Adipocyte (in vitro differentiated cells): ENCODE measurements around the gene SPTBN5.

Source experiments
- DNase-seq: peaks from one replicate; pipeline ENCODE4 v3.0.0-alpha.2; 2015; ENCODE audit warnings: low read depth
- H3K27me3 ChIP-seq: replicated peaks from 2 replicates; pipeline ENCODE4 v1.7.0; 2013; ENCODE audit warnings: mild to moderate bottlenecking, low read length, moderate library complexity; ENCODE audit not compliant: control insufficient read depth, insufficient read depth
- H3K36me3 ChIP-seq: 2 replicates; pipeline ENCODE4 v1.7.0; 2013; ENCODE audit warnings: low read length, mild to moderate bottlenecking, moderate library complexity; ENCODE audit not compliant: control insufficient read depth, insufficient read depth, severe bottlenecking
- H3K4me1 ChIP-seq: 2 replicates; pipeline ENCODE4 v1.7.0; 2013; ENCODE audit warnings: mild to moderate bottlenecking, low read length, moderate library complexity; ENCODE audit not compliant: control insufficient read depth, insufficient read depth
- H3K4me3 ChIP-seq: 2 replicates; pipeline ENCODE4 v1.7.0; 2013; ENCODE audit warnings: mild to moderate bottlenecking, low read length, moderate library complexity
- H3K9ac ChIP-seq: 2 replicates; pipeline ENCODE4 v1.7.0; 2013; ENCODE audit warnings: mild to moderate bottlenecking, low read length, moderate library complexity
- H3K9me3 ChIP-seq: 2 replicates; pipeline ENCODE4 v1.7.0; 2013; ENCODE audit warnings: mild to moderate bottlenecking, low read length, moderate library complexity; ENCODE audit not compliant: control insufficient read depth

Gene SPTBN5

DNA sequence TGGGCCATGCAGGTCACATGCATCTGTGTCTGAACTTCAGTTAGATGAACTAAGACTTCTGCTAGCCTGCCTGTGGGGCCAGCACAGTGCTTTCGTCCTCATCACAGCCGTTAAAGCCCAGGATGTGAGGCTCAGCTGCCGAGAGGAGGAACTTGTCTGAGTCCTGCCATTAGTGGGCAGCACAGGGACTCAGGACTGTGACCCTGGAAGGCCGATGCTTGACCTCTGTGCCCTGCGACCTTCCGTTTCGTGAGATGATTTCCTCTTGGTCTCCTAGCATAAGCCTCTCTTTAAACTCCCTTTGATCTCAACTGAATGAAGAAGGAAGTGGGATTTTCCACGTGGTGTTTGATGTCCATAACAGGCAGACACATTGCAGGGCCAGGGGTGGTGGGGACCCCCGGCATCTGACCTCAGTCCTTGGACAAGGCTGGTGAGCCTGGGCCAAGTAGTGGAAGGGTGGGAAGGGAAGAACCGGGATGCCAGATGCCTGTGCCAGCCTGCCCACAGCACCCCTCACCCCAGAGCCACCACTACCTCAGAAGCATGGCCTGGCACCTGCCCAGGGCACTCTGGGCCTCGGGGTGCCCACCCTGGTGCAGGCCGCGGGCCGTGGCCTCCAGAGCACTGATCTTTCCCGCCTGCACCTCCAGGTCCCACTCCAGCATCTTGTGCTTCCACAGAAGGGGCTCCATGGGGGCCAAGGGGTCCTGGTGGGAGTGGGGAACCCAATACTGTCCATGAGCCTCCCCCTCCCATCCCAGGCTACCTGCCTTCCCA, 33.6 kb downstream of the SPTBN5 start:
- Histone ChIP-seq H3K27me3 (peaks cover 24% of the 10 kb centered on the region), H3K4me3 (no peak overlapping the region), H3K36me3 (no peaks in the 10 kb centered on the region), H3K4me1 (no peaks in the 10 kb centered on the region), H3K9me3 (no peaks in the 10 kb centered on the region), H3K9ac (no peak overlapping the region)
- no peak for DNase-seq

DNA sequence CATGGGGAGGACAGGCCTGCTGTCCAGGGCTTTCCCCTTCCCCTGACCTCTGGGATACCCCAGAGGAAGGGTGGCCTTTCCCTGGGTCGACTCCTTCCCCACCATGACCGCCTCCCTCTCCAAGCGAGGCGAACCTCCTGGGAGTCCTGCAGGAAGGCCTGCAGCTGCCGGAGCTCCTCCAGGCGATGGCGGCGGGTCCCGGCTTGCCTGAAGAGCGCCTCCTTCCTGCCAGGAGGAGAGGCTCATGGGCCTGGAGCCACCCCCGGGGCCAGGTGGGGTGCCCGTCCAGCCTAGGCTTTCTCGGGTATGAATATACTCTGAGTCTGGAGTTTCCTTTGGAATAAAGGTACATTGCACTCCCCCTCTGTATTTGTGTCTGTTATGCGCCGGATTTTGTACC, 35.1 kb downstream of the SPTBN5 start:
- no peaks in the 10 kb centered on the region for H3K9me3 ChIP-seq
- H3K36me3 ChIP-seq: no peaks in the 10 kb centered on the region
- H3K27me3 ChIP-seq: peaks cover 37% of the 10 kb centered on the region
- H3K4me1 ChIP-seq: no peaks in the 10 kb centered on the region
- DNase-seq: no peak
- no peak overlapping the region for H3K4me3 ChIP-seq
- no peak overlapping the region for H3K9ac ChIP-seq

DNA sequence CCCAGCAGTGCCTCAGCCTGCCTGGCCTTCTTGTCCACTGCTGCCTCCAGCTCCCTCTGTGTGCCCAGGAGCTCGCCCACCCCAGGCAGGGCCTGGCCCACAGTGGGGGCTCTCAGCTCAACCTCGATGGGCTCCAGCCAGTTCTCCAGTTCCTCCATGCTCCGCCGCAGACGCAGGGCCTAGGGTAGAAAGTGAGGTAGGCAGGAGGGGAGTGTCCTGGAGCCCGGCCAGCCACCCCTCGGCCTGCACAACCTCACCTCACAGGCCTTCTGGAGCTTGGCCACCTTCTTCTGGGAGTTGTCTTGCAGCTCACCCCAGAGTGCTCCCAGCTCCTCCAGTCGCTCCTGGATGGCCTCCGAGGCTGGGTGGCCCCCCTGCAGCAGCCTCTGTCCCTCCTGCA, 36.5 kb downstream of the SPTBN5 start:
- no peaks in the 10 kb centered on the region for H3K9me3 ChIP-seq
- H3K4me3 ChIP-seq: no peak overlapping the region
- H3K36me3 ChIP-seq: no peaks in the 10 kb centered on the region
- H3K27me3 ChIP-seq: peaks cover 37% of the 10 kb centered on the region
- no peak for DNase-seq
- H3K4me1 ChIP-seq: no peaks in the 10 kb centered on the region
- no peak overlapping the region for H3K9ac ChIP-seq

DNA sequence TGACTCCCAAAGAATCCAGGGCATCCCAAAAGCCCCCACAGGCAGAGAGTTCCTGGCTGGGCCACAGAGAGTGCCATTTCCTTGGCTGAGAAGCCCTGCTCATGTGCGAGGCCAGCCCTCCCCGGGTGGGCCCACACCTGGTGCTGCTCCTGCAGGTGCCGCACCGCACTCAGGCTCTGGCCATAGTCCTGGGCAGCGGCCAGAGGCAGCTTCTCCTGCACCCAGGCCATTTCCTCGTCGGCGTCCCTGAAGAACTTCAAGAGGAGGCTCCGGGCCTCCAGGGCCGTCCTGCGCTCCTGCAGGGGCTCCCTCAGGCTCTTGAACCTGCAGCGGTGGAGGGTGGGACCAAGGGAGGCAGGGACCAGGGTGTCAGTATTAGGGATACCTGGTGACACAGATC, 37.1 kb downstream of the SPTBN5 start:
- no peaks in the 10 kb centered on the region for H3K9me3 ChIP-seq
- no peaks in the 10 kb centered on the region for H3K4me1 ChIP-seq
- no peak overlapping the region for H3K4me3 ChIP-seq
- H3K9ac ChIP-seq: no peak overlapping the region
- no peak for DNase-seq
- H3K27me3 ChIP-seq: peaks cover 39% of the 10 kb centered on the region
- no peaks in the 10 kb centered on the region for H3K36me3 ChIP-seq

DNA sequence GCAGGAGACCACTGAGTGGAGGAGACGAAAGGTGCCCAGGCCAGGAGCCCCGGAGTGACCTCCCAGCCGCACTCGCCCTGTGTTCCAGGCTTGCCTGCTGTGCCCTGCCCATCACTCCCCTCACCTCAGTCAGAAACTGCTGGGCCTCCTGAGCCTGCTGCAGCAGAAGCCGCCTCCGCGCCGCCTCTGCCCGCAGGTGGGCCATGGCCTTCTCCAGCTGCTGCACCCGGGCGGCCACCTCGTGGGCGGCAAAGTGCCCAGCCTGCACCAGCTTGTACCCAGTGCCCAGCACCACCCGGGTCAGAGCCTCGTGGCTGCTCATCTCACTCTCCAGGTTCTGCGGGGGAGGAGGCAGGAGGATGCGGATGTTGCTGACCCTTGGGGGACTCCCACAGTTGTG, 37.6 kb downstream of the SPTBN5 start:
- no peak overlapping the region for H3K4me3 ChIP-seq
- H3K4me1 ChIP-seq: no peaks in the 10 kb centered on the region
- DNase-seq: no peak
- H3K9me3 ChIP-seq: no peaks in the 10 kb centered on the region
- H3K27me3 ChIP-seq: peaks cover 39% of the 10 kb centered on the region
- H3K9ac ChIP-seq: no peak overlapping the region
- H3K36me3 ChIP-seq: no peaks in the 10 kb centered on the region

DNA sequence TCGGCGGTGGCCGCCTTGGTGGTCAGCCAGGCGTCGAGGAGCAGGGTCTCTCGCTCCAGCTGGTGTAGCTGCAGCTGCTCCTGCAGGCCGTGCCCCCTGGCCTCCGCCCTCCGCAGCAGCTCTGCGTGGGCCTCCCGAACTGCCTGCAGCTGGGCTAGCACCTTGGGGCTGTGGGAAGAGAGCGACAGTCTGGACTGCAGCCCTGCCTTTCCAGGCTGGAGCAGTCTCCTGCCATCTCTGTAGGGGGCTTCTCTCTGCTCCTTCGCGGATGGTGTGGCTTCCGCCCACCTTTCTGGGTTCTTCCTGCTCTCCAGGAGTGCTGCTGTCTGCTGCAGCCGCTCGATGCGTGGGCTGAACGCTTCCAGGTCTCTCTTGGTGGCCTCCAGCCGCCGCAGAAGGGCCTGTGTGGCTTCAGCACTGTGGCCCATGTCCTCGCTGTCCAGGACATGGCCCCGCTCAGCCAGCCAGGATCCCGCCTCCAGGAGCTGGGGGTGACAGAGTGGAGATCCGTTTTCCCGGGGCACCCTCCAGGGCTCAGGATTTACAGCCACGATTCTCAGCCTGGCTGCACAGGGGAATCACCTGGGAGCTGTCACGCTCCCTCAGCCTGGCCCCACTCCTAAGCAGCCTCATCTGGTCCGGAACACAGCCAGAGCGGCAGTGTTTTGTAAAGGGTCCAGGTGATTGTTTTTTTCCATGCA, 38.4 kb downstream of the SPTBN5 start:
- Histone ChIP-seq H3K9me3 (no peaks in the 10 kb centered on the region), H3K36me3 (no peaks in the 10 kb centered on the region), H3K27me3 (peaks cover 45% of the 10 kb centered on the region), H3K4me1 (no peaks in the 10 kb centered on the region), H3K9ac (no peak overlapping the region), H3K4me3 (no peak overlapping the region)
- no peak for DNase-seq

DNA sequence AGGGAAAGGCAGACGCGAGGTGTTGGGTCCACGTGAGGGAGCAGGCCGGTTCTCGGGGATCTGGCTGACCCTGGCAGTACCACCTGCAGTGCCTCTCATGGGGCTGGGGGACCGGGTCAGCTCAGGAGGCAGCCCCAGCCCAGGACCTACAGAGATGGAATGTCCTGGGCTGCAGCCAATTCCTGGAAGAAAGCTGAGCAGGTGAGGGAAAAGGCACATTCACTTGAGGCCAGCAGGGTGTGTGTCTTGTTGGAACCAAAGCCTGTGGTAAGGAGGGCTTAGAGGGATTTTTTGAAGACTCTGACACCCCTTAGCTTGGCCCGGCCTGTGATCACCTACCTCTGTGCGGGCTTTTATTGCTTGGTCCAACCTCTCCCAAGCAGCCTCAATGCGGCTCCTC, 39.4 kb downstream of the SPTBN5 start:
- H3K9ac ChIP-seq: no peak overlapping the region
- no peak for DNase-seq
- H3K9me3 ChIP-seq: no peaks in the 10 kb centered on the region
- H3K27me3 ChIP-seq: peaks cover 49% of the 10 kb centered on the region
- no peak overlapping the region for H3K4me3 ChIP-seq
- no peaks in the 10 kb centered on the region for H3K4me1 ChIP-seq
- H3K36me3 ChIP-seq: no peaks in the 10 kb centered on the region

DNA sequence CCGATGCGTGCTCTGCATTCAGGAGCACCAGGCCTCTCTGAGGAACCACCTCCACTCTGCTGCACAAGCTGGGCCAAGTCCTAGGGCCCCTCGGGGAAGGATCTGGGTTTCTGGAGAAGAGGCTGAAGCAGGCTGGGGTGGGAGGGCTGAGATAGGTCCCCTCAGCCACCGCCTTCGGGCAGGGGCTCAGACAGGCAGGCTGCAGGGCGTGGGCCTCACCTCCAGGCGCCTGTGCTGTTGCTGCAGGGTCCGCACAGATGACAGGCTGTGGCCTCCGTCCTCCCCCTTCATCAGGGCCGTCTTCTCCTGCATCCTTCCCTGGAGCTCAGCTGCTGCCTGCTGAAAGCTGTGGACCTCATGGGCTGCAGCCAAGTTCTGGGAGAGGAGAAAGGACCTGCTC, 40.0 kb downstream of the SPTBN5 start:
- Histone ChIP-seq H3K36me3 (peaks cover 1% of the 10 kb centered on the region), H3K9me3 (no peaks in the 10 kb centered on the region), H3K9ac (no peak overlapping the region), H3K4me3 (no peak overlapping the region), H3K4me1 (no peaks in the 10 kb centered on the region), H3K27me3 (peaks cover 53% of the 10 kb centered on the region)
- no peak for DNase-seq

DNA sequence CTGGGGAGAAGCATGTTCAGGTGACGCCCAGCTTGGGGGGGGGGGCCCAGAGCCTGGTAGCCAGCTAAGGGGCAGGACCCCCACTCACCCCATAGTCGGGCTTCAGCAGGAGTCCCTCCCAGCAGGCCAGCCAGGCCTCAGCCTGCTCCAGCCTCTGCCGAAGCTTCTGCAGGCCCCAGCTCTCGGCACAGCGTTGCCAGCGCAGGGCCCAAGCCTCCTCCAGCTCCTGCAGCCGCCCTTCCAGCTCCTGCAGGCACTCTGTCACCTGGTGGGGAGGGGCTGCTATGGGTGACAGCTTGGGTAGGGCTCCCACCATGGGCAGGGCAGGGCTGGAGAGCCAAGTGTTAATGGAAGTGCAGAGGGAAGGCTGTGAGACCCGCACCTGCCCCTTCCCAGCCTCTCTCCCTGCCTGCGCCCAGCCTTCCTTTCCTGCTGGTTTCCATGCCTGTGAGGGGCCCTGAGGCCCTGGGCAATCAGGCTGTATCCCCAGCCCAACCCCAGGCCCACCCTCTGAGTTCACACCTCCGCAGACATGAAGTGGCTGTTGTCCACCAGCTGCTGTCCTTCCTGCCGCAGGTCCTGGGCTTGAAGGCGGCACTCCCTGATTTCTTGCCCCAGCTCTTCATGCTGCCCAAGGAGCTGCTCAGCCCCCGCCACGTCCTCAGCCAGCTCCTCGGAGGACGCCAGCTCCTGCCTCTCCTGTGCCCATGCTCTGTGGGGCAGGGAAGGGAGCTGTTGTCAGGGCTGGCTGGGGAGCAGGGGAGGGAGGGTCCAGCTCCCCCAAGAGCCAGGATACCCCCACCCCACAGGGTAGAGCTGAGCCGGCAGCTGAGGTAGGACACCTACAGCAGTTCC, 40.9 kb downstream of the SPTBN5 start:
- Histone ChIP-seq H3K4me3 (no peak overlapping the region), H3K9me3 (no peaks in the 10 kb centered on the region), H3K9ac (no peak overlapping the region), H3K4me1 (no peaks in the 10 kb centered on the region), H3K27me3 (peaks cover 51% of the 10 kb centered on the region), H3K36me3 (peaks cover 10% of the 10 kb centered on the region)
- no peak for DNase-seq

DNA sequence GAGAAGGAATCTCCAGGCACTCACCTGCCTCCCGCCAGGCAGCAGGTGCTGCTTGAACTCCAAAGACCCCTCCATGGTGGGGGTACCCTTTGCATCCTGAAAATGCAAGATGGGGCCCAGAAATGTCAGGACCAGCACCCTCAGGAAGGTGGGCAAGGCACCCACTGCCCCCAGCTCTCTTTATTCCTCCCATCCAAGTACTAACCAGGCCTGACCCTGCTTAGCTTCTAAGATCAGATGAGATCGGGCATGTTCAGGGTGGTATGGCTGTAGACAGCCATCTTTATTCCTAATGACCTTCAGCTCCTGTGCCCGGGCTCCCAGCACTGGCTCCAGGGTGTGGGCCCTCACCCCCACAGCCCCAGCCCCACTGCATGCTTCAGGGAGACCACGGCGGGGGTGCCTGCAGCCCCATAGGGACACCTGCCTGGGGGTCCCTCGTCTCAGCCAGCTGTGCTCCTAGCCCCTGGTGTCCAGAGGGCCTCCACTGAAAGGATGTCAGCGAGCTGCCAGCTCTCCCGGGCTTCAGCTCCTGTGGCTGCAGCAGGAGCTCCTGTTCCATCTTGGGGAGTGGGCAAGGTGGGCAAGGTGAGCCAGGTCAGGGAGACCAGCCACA, 42.0 kb downstream of the SPTBN5 start:
- Histone ChIP-seq H3K4me1 (no peaks in the 10 kb centered on the region), H3K4me3 (no peak overlapping the region), H3K36me3 (peaks cover 20% of the 10 kb centered on the region), H3K9me3 (no peaks in the 10 kb centered on the region), H3K27me3 (peaks cover 51% of the 10 kb centered on the region), H3K9ac (no peak overlapping the region)
- DNase-seq: no peak

DNA sequence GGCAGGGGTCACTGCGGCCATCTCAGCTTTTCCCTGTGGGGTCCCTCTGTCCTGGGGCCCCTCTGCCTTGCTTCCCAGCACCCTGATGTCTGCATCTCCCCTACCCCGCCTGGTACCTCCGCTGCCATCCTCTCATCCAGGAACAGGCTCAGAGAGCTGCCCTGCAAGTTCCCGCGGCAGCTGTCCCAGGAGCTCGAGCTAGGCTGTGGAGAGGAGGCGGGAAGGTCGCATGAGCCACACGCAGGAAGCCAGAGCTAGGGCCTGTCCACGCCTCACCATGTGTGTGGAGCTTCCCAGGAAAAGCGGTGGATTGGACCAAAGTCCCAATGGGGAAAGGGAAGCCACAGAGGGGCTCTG, 42.7 kb downstream of the SPTBN5 start:
- peaks cover 26% of the 10 kb centered on the region for H3K36me3 ChIP-seq
- no peaks in the 10 kb centered on the region for H3K9me3 ChIP-seq
- DNase-seq: no peak

More for the DNA sequence above, 42.7 kb downstream of the SPTBN5 start:
- Histone ChIP-seq H3K4me3 (no peak overlapping the region), H3K27me3 (peaks cover 51% of the 10 kb centered on the region), H3K4me1 (no peaks in the 10 kb centered on the region), H3K9ac (no peak overlapping the region)
